Measurements from ENCODE around the gene AASDH.
"Not testable (repeated sequence)": the region's sequence is repeated elsewhere in the genome, so short reads cannot be mapped to it uniquely, and the experiment has no call there.

Gene AASDH

DNA sequence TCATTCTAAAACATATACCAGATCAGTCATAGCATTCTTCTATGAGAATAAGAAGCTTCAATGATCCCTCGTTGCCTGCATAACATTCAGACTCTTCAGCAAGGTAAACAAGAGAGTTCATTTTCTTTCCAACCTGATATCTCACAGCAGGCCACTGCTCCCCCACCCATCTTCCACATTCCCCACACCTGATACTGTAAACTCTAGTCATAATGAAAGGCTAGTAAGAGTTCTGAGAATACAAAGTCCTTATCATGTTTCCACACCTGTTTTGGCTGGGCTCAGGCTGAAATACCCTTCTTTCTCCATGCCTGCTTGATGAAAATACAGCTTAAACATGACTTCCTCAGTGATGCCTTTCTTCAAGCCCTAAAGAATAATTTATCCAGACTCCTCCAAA lies 2.3 kb upstream of the AASDH start:
- no peak for DNase-seq (ENCODE audit: low read depth)

DNA sequence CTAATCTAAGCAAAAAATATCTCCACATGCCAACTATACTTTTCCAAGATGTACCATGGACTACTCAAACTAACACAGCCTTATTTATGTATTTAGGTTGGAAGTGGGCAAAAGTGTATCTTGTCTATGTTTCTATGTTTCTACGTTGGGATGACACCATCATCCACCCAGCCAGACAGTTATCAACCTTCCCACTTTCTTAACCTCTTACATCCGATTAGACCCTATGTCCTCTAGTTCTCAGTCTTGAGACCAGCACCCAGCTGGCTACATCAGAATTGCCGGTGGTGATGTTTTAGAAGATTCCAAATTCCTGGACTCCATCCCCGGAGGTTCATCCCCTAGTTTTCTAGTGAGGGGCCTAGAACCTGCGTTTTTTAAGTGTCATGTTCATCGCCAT lies 1.0 kb upstream of the AASDH start:
- DNase-seq (ENCODE audit: low read depth), result no peak

DNA sequence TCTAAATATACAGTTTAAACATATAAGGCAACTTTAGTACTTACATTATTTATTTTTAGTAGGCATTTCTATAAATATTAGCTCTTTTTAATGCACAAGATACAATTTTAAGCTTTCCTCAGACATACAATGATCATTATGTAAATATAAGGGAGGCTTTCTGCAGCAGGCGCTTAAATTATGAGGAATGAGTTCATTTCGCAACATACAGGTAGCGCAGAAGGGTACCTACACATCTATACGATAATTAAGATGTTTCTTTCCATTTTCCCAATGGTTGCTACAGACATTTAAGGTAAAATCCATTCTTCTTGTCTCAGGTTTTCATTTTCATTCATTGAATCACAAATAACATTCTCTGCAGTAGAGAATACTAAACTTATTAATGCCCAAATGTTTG lies 1.2 kb downstream of the AASDH start:
- no peak for DNase-seq (ENCODE audit: low read depth)

DNA sequence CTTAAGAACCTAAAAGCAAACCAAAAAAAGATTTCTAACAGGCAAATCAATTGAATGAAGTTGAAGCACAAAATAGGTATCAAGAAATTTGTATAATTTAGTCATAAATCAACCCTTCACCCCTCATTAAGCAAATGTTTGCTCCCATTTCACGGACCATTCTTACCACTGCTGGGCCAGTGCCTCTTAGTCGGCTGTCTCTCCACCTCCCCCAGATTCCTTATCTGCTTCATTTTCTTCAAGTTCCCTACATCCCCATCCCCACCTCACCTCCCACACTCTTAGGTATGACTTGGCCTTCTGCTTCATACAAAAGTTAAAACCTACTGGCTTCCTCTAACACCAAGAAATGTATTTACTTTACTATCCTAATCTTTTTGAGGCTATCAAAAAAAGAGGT lies 11.8 kb downstream of the AASDH start:
- DNase-seq (ENCODE audit: low read depth), result no peak

DNA sequence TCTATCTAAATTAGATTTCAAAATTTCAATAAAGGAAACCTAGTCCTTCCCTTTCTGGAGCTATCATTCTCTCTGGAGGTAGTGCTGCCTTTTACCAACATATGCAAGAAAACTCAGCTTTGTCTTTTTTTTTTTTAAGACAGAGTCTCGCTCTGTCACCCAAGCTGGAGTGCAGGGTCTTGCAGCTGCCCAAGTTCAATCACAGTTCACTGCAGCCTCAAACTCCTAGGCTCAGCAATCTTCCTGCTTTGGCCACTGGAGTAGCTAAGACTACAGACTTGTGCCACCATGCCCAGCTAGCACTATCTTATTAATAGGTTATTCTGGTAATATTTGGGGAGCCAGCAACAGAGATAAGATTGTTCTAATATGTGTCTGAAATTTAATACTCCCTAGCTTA lies 12.3 kb downstream of the AASDH start:
- DNase-seq (ENCODE audit: low read depth), result no peak

DNA sequence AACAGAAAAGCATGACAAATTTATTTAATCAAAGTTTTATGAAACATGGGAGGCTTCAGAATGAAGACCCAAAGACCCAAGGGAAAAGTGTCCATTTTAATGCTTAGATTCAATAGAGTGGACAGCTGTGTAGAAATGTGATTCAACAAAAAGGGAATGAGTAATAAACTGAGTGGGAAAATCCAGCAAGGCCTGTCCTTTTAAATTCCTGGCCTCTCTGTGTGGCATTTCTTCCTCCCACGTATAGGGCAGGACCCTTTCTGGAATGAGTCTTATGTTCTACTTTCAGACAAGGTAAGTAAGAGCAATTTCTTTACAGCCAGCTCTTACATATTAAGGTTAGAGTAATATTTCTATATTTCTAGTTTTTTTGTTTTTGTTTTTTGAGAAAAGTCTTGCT lies 14.5 kb downstream of the AASDH start:
- no peak for DNase-seq (ENCODE audit: low read depth)

DNA sequence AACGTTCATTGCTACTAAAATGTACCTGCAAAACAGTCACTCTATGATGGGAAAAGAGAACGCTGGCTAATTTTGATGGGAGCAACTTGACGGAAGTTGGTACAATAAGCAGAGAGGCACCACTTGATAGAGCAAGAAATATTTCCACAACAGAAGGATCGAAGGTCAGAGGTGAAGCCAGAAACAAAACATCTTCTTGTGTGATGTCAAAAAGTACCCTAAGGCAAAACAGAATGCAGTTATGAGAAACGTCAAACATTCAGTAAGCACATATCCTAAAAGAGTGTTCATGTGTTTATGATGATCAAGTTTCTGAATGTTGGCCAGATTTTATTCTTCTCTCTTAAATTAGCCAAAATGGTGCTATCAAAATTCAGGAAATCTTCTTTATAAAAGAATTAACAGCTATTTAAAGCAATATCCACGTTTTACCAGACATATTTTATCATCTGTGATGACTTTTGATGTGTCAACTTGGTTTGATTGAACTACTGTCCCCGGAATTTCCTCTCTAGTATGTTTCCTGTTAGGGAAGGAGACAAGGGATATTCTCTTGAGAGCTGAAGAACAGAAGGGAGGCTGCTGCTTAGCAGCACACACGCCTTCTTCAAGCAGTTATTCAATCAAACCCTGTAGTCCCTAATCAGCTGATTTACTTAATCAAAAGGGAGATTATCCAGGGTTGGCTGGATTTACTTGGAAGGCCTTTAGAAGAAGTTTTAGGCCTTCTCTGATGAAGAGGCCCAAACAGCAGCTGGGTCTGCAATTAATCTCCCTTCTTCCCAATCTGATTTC lies 15.7 kb downstream of the AASDH start:
- DNase-seq (ENCODE audit: low read depth), result no peak

DNA sequence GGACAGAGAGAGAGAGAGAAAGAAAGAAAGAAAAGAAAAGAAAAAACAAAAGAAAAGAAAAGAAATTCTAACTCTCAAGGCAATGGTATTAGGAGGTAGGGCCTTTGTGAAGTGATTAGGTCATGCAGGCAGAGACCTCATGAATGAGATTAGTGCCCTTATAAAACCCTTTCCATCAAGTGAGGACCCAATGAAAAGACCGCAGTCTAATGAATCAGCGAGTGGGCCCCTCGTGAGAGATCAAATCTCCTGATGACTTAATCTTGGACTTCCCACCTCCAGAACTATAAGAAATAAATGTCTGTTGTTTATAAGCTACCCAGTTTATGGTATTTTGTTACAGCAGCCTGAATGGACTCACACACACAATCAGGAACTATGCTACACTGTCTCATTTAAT lies 16.9 kb downstream of the AASDH start:
- no peak for DNase-seq (ENCODE audit: low read depth)

DNA sequence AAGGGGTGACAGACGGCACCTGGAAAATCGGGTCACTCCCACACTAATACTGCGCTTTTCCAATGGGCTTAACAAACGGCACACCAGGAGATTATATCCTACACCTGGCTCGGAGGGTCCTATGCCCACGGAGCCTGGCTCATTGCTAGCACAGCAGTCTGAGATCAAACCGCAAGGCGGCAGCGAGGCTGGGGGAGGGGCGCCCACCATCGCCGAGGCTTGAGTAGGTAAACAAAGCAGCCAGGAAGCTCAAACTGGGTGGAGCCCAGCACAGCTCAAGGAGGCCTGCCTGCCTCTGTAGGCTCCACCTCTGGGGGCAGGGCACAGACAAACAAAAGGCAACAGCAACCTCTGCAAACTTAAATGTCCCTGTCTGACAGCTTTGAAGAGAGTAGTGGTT lies 24.3 kb downstream of the AASDH start:
- not testable (repeated sequence) for DNase-seq (ENCODE audit: low read depth)

DNA sequence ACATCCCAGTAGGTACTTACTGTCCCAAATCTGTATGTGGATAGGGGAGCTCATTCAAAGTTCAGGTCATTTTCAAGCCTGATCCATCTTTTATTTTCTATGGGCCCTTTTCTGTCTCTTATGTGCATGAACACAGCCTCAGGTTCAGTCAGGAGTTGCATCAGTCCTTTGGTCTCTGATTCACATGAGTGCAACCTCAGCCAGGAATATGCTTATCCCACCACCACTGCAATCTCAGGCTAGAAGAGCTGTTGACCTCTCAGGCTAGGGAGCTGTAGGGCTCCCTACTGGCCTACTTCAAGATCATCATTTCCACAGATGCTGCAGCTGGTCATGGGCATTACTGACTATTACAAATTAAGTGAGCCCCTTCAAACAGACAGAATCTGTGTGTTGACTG lies 27.2 kb downstream of the AASDH start:
- no peak for DNase-seq (ENCODE audit: low read depth)

DNA sequence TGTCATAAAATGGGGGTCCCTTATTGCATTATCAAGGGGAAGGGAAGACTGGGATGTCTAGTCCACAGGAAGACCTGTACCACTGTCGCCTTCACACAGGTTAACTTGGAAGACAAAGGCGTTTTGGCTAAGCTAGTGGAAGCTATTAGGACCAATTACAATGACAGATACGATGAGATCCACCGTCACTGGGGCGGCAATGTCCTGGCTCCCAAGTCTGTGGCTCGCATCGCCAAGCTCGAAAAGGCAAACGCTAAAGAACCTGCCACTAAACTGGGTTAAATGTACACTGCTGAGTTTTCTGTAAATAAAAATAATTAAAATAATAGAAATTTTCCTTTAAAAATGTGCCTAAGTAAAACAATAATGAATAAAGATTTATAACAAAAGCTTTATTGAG lies 30.6 kb downstream of the AASDH start:
- DNase-seq (ENCODE audit: low read depth), result no peak

DNA sequence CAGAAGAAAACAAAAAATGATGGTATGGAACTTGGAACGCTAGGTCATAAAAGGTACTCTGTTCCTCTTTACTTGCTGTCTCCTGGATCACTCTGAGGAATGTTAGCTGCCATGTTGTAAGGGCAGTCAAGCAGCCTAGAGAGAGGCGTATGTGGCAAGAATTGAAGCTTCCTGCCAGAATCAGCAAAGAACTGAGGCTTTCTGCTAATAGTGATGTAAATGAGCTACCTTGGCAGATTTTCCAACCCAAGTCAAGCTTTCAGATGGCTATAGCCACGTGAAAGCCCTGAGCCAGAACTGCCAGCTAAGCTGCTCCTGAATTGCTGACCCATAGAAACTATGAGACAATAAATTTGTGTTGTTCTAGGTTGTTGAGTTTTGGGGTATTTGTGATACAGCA lies 38.7 kb downstream of the AASDH start:
- DNase-seq (ENCODE audit: low read depth), result no peak

DNA sequence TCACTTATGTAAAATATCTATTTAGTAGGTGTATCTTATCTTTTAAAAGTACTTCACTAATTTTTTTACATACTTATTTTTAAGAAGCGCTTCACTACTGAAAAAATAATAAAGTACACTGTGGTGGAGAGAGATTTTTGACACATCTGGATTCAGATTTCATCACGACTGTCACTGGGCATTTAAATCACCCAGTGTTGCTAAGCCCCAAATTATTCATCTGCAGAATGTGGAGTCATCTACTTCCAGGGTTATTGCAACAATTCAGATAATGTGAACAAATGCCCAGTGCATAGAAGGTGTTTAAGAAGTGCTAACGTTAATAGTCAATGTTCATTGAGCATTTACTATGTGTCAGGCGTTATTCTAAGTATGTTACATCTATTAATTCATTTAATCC lies 41.8 kb downstream of the AASDH start:
- no peak for DNase-seq (ENCODE audit: low read depth)

DNA sequence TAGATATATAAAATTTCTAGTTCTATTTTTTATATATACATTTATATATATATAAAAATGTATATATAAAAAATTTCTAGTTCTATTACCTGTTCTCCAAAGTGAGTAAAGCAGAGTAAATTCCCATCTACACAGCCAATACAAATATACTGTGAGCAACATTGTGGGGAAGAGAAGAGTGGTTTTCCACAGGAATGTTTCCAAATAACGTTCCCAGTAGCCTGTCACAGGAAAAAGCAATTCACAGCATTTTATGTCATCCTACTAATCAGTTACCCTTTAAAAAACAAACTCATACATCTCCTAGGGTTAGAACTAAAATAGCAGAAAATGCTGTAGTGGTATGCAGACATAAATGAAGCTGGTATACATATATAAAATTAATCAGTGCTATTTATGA lies 44.5 kb downstream of the AASDH start:
- DNase-seq (ENCODE audit: low read depth), result no peak

DNA sequence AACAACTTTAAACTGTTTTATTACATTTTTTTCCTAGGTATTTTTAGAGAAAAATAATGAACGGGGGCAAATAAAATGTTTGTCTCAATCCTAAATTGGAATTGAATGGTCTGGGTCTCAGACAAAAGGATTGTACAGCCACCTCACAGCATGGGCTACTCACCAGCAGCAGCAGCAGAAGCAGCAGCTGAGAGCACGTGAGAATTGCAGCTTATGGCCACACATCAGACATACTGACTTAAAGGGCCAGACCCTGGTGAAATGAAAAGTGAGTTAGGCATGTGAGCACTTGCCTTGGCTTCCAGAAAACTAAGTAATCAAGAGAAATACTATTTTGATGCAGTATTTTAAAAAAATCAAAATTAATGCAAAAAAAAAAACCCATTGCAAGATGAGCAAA lies 56.6 kb downstream of the AASDH start:
- DNase-seq (ENCODE audit: low read depth), result no peak

DNA sequence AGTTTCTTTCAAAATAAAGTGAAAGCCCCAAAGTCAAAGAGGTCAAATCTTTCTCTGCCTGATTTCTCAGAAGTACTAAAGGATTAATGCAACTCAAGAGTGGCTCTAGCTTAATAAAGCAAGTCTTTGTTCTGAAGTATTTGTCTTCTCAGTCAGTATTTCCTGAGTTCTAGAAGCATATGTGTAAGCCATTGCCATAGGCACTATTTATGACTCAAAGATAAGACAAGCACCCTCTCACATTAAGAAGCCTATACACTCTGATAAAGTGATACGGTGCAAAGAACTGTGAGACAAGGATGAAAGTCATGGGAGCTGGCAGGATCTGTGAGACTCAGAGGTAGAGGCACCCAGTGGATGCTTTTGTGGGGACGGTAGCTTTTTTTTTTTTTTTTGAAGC lies 60.9 kb downstream of the AASDH start:
- no peak for DNase-seq (ENCODE audit: low read depth)

DNA sequence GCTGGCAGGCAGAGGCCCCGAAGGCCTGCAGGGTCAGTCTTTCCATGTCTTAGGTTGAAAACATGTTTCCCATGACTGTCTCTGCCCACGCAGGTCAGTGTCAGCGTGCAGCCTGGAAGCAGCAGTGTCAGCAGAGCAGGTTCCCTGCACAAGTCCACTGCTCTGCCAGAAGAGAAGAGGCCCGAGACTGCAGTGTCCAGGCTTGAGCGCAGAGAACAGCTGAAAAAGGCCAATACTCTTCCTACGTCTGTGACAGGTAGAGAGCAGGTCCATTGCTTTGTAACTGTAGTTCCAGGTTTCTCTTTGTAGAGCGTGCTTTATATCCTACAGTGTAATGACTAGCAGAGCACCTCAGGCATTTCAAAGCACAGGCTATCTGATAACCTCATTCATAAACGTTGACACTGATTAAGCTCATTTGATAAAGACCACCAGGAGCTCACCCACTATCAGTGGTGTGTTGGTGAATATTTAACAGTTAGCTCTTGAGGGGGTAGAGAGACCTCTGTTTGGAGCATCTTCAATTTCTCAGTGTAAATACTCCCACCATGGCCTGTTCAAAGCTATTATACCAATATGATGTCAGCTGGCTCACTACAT lies 63.2 kb downstream of the AASDH start:
- DNase-seq (ENCODE audit: low read depth), result no peak

DNA sequence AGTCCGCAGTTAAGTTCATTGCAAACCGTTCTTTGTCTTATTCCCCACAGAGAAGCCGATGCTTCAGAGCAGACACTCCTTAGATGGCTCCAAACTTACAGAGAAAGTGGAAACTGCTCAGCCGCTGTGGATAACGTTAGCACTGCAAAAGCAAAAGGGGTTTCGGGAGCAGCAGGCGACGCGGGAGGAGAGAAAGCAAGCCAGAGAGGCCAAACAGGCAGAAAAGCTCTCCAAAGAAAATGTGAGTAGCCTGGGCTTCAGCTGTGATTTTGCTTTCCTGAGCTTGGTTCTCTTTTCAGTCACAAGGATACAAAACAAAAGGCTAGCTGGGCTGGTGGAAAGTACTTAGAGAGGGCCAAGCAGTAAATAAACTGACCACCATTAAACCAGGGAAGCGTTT lies 64.0 kb downstream of the AASDH start:
- no peak for DNase-seq (ENCODE audit: low read depth)

DNA sequence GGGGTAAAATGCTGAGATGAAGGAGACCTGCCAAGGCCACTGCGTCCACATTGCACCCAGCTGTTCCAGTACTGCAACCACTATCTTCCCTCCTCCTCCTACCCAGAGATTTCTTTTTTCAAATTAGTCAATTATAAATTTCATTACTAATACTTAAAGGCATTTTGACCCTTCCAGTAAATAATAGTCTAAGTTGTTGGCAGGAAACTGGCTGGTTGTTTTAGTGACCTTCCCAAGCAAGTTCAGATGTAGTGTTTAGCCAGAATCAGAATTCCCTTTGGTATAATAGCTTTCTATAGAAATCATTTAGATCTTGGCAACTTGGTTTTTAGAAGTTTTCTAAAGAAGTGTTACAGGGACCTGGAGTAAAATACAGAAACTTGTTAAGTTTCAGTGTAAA lies 66.0 kb downstream of the AASDH start:
- DNase-seq (ENCODE audit: low read depth), result no peak

DNA sequence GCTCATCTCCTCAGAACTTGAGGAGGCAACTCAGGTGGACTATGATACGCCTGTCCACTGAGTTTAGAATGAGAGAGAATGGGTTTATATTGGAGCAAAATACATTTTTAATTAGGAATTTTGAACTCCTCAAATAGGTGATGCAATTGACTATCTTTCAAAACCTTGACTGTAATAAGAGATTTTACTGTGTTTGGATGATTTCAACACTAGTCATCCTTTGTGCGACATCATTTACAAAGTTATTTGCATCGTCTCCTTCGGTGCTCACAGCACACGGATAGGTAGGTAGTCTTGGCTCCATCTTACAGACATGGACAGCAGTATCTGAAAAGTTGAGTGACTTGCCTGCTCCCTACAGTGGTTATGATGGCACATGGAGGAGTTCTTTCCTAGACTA lies 67.0 kb downstream of the AASDH start:
- no peak for DNase-seq (ENCODE audit: low read depth)

DNA sequence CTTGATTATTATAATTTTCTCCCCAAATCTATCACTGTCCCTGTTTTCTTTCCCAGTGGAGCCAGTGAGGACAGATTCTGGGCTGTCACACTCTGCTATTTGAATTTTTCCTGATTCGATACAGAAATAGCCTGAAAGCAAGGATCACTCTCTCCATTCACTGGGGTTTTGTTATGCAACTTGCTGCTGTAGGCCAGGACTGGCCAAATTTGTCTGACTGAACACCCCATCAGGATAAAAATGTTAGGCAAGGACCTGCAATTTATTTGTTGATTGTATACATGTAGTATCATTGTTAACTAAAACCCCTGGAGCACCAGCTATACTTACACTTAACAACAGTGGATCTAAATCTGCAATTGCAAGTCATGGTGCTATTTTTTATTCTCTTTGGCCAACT lies 68.7 kb downstream of the AASDH start:
- DNase-seq (ENCODE audit: low read depth), result no peak

DNA sequence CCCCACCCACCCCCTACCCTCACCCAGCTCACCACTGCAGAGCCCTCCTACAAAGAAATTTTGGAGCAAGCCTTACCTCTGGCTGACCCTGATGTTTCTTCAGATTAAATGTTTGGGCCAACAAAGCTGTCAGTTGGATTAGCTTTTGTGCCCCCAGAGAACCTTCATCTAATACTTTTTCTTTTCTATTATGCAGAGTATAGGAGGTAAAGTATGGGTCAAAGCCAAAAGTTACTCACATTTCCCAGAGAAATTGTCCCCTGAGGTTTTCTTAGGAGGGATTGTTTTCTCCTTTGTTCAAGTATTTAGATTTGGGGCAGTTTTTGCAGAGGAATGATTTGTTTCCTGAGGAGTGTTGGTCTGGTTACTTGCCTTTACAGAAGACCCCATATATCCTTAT lies 69.5 kb downstream of the AASDH start:
- no peak for DNase-seq (ENCODE audit: low read depth)

DNA sequence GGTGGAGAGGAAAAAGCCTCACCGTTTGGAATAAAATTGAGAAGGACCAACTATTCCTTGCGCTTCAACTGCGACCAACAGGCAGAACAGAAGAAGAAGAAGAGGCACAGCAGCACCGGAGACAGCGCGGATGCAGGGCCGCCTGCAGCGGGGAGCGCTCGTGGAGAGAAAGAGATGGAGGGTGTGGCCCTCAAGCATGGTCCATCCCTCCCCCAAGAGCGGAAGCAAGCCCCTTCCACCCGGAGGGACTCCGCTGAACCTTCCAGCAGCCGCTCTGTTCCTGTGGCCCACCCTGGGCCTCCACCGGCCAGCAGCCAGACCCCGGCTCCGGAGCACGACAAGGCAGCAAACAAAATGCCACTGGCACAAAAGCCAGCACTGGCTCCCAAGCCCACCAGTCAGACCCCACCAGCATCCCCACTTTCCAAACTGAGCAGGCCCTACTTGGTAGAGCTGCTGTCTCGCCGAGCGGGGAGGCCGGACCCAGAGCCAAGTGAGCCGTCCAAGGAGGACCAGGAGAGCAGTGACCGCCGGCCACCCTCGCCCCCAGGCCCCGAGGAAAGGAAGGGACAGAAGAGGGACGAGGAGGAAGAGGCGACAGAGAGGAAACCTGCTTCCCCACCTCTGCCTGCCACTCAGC lies 71.2 kb downstream of the AASDH start:
- DNase-seq (ENCODE audit: low read depth), result no peak

DNA sequence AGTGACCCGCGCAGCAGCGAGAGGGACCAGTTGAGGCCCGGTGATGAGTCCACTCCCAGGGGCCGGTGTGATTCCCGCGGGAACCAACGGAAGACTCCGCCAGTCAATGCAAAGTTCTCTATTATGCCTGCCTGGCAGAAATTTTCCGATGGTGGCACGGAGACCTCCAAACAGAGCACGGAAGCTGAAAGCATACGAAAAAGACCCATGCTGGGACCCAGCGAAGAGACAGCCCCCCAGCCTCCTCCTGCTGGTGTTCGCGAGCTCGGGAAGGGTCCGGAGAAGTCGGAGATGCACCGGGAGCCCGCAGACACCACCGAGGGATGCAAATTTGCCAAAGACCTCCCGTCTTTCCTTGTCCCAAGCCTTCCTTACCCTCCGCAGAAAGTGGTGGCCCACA lies 71.7 kb downstream of the AASDH start:
- no peak for DNase-seq (ENCODE audit: low read depth)
